Lower leg skin (tissue), 4 donors: ENCODE results near the gene TMCC1. TPM values are rescaled to one million over a fixed set of nuclear protein-coding genes. Genes with fewer than 3 reads are reported as not detected.

Source experiments
- DNase-seq, 2 donors: peaks; one replicate each; pipeline ENCODE4 v3.0.0-alpha.2; 2019; ENCODE audit warnings: low spot score in 2 of 2
- H3K4me3 ChIP-seq: fragments of 200-600 bp; sonication (generic); 2 replicates; pipeline ENCODE4 v1.5.1; 2017; ENCODE audit warnings: mild to moderate bottlenecking, low read depth; ENCODE audit not compliant: poor library complexity, severe bottlenecking
- POLR2A ChIP-seq, 2 donors: fragments of 450-650 bp; IDR thresholded peaks; one replicate each; pipeline ENCODE4 v1.6.1; 2016 to 2017; ENCODE audit warnings: antibody characterized with exemption in 2 of 2, mild to moderate bottlenecking in 1 of 2, moderate library complexity in 1 of 2
- WGBS, 2 donors: methylation state at CpG; one replicate each; pipeline ENCODE4 v1.1.5; 2018; 5-methylcytosine and 5-hydroxymethylcytosine counted together
- intact Hi-C: fragments of 100-400 bp; cut with DNase I; formaldehyde crosslinking; loops from one replicate; pipeline ENCODE4 v1.15.0; 2023; ENCODE audit warnings: low total_unique reads
- total RNA-seq, 4 donors: library from RNA; depleted of rRNA; stranded (reverse); fragments of >200 nt; gene quantifications; one replicate each; pipeline ENCODE4 v1.1.0, GENCODE V29; 2016
- TF ChIP-seq, protein P1 (sequence below), 3 donors: fragments of 450-650 bp; IDR thresholded peaks; one replicate each; pipeline ENCODE4 v1.5.1; 2016; ENCODE audit warnings: antibody characterized with exemption in 3 of 3, mild to moderate bottlenecking in 3 of 3, moderate library complexity in 2 of 3

Gene TMCC1
- total RNA-seq, 4 donors from 2014 or later = 15.1 to 28.6 (median 18.8) TPM

DNA sequence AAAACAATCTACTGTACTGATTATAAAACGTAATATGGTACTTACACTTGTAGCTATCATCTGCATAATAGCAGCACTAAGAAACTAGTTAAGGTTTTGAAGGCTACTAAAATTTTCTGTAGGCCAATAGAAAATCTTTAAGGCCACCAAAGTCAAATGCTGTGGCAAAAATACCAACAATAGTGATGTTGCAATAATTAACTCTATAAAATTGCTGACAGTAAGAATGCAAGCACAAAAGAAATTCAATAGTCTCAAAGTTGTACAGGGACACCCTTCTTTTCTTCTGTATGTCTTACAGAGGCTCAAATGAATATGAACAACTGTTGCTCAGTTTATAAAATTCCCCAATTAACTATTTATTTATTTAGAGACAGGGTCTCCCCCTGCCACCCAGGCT is 62.0 kb downstream of the TMCC1 start:
- H3K4me3 ChIP-seq = no peak overlapping the region
- intact Hi-C loops = no loop called here
- DNase-seq = no peak
- TF ChIP-seq POLR2A (IDR thresholded peaks at IDR 0.05) = no peak
- TF ChIP-seq, protein P1, sequence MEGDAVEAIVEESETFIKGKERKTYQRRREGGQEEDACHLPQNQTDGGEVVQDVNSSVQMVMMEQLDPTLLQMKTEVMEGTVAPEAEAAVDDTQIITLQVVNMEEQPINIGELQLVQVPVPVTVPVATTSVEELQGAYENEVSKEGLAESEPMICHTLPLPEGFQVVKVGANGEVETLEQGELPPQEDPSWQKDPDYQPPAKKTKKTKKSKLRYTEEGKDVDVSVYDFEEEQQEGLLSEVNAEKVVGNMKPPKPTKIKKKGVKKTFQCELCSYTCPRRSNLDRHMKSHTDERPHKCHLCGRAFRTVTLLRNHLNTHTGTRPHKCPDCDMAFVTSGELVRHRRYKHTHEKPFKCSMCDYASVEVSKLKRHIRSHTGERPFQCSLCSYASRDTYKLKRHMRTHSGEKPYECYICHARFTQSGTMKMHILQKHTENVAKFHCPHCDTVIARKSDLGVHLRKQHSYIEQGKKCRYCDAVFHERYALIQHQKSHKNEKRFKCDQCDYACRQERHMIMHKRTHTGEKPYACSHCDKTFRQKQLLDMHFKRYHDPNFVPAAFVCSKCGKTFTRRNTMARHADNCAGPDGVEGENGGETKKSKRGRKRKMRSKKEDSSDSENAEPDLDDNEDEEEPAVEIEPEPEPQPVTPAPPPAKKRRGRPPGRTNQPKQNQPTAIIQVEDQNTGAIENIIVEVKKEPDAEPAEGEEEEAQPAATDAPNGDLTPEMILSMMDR (IDR thresholded peaks at IDR 0.05) = no peak
- WGBS, 2 donors = 94 to 100% methylated on average over 1 of the region's 1 CpG

DNA sequence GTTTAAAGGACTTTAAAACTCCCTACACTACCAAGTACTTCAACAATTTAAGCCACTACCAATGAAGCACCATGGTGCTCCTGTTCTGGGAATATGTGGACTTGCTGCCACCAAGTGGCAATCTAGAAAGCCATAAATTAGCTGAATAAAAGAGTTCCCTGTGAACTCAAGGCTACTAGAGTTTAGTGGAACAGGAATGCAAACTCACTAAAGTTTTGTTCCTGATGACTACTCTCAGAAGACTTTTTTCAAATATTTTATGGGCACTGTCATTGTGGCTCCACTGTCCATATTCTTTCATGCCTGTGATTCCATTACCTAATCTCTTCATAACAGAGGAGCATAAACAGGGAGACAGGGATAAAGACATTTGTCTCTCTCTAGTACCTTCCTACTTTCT is 63.9 kb downstream of the TMCC1 start:
- intact Hi-C loops = loop anchor here (5.0 to 10.0 kb wide), 3 partner anchors 177 to 345 kb away; no protein-coding TSS in a partner anchor
- TF ChIP-seq, protein P1 (IDR thresholded peaks at IDR 0.05) = peak in 1 of 3 donors; percentile 26
- no peak for TF ChIP-seq POLR2A (IDR thresholded peaks at IDR 0.05)

DNA sequence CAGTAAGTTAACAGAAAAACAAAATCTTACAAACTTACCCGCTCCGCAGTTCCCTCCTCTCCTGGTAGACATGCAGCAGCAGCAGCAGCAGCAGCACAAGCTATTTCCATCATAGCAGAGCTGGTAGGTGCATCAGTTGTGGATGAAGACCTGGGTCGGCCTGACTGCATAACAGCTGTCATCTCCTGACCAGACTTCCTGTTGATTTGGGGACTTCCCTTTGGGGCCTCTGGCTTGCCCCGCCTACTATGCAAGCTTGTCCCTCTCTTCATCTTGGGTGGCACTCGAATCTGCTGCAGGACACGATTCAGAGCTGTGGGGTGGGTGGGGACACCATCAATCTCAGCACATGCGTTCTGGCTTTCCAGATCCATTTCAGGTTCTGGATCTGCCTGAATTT is 65.7 kb downstream of the TMCC1 start:
- H3K4me3 ChIP-seq = no peak overlapping the region
- DNase-seq = no peak
- no peak for TF ChIP-seq POLR2A (IDR thresholded peaks at IDR 0.05)
- TF ChIP-seq, protein P1 (IDR thresholded peaks at IDR 0.05) = no peak
- 67 to 80% methylated on average over 7 of the region's 7 CpGs for WGBS, 2 donors
- intact Hi-C loops = loop anchor here (5.0 to 10.0 kb wide), 3 partner anchors 175 to 343 kb away; no protein-coding TSS in a partner anchor

More for the DNA sequence above, 63.9 kb downstream of the TMCC1 start:
- no peak overlapping the region for H3K4me3 ChIP-seq
- peak in 1 of 2 donors; percentile 49 for DNase-seq

DNA sequence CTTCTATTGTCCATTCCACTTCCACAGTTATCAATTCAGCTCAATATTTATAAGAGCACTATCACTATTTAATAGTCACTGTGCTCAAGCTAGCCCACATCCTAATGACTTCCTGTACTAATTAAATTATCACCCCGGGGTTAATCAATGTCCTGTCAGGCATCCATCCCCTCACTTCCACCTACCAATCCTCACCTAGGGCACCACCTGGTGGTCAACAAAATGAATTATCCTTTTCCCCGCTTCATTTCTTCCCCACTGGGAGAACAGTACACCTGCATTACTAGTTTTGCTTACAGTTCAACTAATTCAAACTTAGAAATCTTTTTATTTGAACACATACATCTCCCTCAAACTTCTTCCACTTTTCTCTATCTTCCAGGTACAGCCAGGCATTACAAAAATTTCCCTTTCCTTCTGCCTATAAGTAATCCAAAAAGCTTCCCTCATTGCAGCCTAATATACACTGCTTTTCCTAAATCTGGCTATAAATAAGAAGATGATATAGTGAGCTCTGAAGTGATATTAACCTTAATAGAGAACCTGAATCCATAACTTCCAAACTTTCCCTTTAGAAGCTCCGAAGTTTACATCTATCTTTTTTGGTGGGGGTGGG is 68.5 kb downstream of the TMCC1 start:
- whole genome bisulfite sequencing, 2 donors = 51 to 52% methylated on average over 3 of the region's 3 CpGs
- intact Hi-C loops = loop anchor here (5.0 to 10.0 kb wide), 3 partner anchors 173 to 340 kb away; no protein-coding TSS in a partner anchor

DNA sequence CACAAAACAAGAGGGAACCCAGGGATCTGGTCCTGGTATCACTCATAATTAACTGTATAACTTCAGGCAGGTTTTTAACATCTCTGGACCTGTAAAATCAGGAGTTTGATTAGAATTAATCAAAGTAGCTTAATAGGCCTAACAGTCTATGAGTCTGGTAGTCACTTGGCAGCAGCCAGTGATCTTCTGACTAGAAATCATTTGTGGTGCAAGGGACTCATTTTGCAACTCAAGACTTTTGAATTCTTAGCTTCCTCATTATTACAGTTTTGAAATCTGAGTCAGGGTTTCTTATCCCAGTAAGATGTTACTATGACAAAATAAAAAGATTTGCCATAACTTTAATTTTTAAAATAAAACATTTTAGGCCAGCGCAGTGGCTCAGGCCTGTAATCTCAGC is 70.8 kb downstream of the TMCC1 start:
- WGBS, 2 donors = 91 to 95% methylated on average over 1 of the region's 1 CpG
- peak in 1 of 2 donors; percentile 33 for DNase-seq
- H3K4me3 ChIP-seq = no peak overlapping the region
- intact Hi-C loops = loop anchor here (10.0 kb wide), 1 partner anchor 338 kb away; no protein-coding TSS in a partner anchor
- no peak for TF ChIP-seq POLR2A (IDR thresholded peaks at IDR 0.05)
- TF ChIP-seq, protein P1 (IDR thresholded peaks at IDR 0.05) = no peak

More for the DNA sequence above, 68.5 kb downstream of the TMCC1 start:
- no peak for TF ChIP-seq POLR2A (IDR thresholded peaks at IDR 0.05)
- TF ChIP-seq, protein P1 (IDR thresholded peaks at IDR 0.05) = peak in 1 of 3 donors; percentile 59
- H3K4me3 ChIP-seq = no peak overlapping the region
- DNase-seq = no peak
